ENCODE data around the gene SYT17.

Gene SYT17

DNA sequence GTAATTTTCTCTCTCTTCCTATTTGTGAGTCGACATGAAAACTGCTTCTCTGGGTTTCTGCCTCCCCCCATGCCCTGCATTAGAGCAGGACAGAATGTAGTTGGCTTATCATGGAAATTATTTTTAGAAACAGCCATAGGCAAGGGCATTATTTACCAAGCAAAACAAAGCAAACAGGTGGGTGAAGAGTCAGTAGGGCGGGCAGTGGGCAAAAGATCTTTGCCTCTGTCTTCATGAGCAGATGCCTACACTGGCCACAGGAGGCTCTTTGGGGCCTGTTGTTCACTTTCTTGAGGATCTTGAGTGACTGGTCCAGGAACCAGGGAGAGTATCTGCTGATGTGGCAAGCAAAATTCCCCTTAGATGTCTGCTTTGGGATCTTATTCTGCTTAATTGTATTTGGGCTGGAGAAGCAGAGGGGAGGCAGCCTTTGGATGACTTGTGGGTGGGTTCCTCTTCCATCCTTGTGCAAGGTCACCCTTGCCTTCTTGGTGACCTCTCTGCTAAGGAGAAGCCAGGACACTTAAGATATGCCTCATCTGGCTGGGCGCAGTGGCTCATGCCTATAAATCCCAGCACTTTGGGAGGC, 75.0 kb downstream of the SYT17 start:
- no peak for DNase-seq (ENCODE audit: extremely low read depth in 1 of 2, low read depth in 1 of 2)

DNA sequence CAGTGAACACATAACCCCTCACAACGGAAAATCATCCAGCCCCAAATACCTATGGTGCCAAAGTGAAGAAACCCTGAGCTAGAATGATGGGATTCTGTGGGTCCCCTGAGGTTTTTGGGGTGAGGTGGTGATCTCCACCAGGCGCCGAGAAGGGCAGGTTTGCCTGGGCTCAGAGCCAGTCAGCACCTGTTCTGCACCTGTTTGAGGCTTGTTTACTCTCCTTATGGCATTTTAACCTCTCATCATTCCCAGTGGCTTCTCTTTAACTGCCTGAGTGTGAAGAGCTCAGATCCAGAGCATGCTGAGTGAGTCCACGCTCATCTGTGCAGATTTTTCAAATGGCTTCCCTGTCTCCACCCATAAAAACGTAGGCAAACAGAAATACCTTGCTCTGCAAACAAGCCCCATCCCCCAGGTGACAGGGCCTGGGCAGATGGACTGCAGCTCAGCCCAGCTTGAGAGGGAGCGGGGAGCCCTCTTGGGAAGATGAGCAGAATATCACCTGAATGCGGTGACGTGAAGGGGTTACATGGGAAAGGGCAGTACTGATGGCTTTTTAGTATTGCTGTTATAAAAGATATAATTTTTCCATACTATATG, 77.4 kb downstream of the SYT17 start:
- no peak for DNase-seq (ENCODE audit: extremely low read depth in 1 of 2, low read depth in 1 of 2)

DNA sequence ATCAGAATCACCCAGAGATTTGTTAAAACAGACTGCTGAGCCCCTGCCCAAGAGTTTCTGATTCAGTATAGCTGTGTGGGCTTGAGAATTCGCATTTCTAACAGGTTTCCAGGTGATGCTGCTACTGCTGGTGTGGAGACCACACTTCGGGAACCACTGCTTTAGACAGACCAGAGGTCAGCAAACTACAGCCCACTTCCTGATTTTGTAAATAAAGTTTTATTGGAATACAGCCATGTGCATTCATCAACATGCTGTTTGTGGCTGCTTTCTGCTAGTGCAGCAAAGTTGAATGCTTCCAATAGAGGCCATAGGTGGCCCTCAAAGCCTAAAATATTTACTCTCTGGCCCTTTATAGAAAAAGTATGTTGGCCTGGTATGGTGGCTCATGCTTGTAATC, 84.9 kb downstream of the SYT17 start:
- no peak for DNase-seq (ENCODE audit: extremely low read depth in 1 of 2, low read depth in 1 of 2)

DNA sequence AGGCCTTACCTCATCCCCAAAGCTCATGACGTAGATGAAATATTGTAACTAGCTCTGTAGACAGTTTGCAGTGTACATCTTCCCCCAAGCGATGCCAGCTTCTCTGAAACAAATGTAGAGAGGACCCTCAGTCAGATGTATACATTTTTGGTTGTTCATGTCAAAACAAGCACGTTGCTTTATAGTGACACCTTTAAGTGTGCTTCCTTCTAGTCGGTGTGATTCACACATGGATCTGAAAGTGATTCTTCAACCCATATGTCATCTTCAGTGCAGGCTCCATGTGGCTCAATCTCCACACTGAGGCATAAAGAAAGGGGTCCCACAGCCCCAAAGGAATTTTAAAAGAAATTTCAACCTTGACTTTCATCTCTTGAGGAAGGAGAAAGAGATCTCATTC, 86.6 kb downstream of the SYT17 start:
- DNase-seq (ENCODE audit: extremely low read depth in 1 of 2, low read depth in 1 of 2) = no peak

DNA sequence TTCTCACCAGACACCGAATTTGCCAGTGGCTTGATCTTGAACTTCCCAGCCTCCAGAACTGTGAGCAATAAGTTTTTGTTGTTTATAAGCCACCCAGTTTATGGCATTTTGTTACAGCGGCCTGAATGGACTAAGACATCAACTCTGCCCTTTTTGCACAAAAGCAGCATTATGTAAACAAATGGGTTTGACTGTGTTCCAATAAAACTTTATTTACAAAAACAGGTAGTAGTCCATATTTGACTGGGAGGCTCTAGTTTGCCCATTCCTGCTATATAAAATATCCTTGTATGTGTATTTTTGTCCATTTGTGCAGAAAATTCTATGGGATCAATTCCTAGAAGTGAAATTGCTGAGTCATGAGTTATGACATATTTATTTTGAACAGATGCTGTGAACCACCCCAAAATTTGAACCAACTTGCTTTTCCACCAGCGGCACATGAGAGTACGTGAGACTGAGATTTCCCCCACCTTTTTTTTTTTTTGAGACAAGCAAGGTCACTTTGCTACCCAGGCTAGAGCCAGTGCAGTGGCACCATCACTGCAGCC, 96.2 kb downstream of the SYT17 start:
- no peak for DNase-seq (ENCODE audit: extremely low read depth in 1 of 2, low read depth in 1 of 2)

DNA sequence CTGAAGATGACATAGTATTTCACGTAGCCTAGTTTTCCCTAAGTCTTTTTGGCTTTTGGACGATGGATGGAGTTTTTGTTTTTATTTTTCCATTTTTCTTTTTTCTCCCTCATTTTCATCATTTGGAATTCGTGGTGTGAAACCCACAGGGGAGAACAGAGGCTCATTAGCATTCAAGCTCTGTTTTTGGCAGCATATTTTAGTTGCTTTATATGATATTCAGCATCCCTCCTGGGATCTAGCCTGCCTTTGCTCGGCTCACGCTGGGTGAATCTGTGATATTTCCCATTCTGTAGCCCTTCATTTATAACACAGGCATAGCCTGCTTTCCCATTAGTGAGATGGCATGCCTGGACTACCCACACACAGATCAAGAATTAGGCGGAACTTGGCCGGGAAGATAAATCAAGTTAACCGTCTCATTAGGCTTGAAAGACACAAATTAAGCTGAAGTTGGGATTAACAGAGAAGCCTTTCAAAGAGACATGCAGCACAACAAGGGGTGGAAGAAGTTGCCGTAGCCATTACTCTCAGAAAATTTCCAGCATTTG, 97.4 kb downstream of the SYT17 start:
- DNase-seq (ENCODE audit: extremely low read depth in 1 of 2, low read depth in 1 of 2) = no peak

DNA sequence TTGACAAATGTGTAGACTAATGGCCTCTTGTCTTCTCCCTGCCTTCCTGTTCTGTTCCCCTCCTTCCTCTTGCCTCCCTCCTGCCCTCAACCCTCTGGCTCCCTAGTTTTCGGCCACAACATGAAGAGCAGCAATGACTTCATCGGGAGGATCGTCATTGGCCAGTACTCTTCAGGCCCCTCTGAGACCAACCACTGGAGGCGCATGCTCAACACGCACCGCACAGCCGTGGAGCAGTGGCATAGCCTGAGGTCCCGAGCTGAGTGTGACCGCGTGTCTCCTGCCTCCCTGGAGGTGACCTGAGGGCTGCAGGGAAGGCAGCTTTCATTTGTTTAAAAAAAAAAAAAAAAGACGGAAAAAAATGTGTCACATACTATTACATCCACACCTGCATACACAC, 98.7 kb downstream of the SYT17 start:
- no peak for DNase-seq (ENCODE audit: extremely low read depth in 1 of 2, low read depth in 1 of 2)

DNA sequence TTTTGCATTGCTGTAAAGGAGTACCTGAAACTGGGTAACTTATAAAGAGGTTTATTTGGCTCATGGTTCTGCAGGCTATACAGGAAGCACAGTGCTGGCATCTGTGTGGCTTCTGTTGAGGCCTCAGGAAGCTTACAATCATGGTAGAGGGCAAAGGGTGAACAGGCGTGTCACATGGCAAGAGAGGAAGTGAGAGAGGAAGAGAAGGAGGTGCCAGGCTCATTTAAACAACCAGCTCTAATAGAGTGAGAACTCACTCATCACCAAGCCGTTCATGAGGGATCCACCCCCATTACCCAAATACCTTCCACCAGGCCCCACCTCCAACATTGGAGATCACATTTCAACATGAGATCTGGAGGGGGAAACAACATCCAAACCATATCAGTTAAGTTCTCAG, 101.1 kb downstream of the SYT17 start:
- no peak for DNase-seq (ENCODE audit: extremely low read depth in 1 of 2, low read depth in 1 of 2)

DNA sequence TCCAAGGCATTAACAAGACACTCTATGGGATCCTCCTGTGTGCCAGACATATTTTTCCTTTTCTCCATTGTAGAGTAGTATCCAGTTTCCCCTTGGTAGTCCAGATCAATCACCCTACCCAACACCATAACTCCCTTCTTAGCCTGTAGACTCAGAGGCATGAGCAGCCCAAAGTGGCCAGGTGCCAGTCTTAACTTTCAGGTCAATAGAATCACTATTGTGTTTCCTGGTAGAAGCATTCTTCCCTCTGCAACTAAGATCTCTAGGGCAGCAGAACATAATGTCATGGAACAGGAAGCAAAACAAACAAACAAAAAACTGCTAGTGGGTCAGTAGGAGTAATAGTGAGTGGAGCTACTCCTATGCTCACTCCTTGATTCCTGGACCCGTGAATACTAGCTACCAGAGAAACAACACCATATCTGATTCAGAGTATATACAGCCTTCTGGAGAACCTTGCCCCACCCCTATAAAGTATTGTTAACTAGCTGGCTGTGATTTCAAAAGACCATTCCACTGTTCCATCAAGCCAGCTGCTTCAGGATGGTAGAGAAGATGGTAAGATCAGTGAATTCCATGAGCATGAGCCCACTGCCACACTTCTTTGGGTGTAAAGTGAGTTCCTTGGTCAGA, 106.2 kb downstream of the SYT17 start:
- DNase-seq (ENCODE audit: extremely low read depth in 1 of 2, low read depth in 1 of 2) = no peak

DNA sequence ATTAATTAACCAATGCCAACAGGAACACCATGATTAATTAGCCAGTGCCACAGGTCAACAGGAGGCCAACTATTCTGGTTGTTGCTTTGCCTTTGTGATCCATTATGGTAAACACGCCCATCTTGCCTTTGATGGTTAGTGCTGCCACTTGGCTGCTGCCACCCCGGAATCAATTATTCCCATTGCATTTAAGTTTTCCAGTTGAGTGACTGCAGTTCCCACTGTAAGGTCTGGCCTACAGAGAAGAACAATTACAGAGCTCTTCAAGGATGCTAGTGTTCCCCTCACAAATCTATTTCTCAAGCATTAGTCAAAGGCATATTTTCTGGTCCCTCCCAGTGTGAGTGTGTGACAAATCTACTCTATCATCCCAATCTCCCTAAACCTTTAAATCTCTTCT, 110.4 kb downstream of the SYT17 start:
- DNase-seq (ENCODE audit: extremely low read depth in 1 of 2, low read depth in 1 of 2) = no peak

DNA sequence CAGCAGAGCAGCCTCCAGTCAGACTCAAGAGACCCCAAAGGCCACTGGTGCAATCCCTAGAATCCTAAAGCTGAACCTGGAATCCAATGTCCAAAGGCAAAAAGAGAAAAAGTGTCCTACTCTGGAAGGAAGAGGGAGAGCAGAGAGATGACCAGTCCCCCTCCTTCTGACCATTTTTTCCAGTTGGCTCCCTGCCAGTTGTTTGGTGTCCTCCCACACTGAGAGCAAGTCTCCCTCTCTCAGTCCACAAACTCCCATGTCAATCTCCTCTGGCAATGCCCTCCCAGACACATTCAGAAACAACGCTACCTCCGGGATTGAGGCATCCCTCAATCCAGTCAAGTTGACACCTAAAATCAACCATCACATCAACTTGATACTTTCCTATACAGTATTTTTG, 113.2 kb downstream of the SYT17 start:
- DNase-seq (ENCODE audit: extremely low read depth in 1 of 2, low read depth in 1 of 2) = no peak

DNA sequence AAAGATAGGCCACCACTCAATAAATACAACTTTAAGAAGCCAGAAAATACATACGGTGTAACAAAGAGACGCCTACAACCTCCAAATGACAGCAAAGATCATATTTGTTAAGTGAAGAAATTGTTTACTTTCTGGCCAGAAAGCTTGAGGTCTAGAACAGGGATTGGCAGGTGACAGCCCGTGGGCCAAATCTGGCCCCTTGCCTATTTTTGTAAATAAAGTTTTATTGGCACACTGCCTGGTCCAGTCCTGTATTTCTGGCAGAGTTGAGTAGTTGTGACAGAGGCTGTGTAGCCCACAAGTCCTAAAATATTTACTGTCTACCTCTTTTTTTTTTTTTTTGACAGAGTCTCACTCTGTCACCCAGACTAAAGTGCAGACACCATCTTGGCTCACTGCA, 114.1 kb downstream of the SYT17 start:
- DNase-seq (ENCODE audit: extremely low read depth in 1 of 2, low read depth in 1 of 2) = no peak

DNA sequence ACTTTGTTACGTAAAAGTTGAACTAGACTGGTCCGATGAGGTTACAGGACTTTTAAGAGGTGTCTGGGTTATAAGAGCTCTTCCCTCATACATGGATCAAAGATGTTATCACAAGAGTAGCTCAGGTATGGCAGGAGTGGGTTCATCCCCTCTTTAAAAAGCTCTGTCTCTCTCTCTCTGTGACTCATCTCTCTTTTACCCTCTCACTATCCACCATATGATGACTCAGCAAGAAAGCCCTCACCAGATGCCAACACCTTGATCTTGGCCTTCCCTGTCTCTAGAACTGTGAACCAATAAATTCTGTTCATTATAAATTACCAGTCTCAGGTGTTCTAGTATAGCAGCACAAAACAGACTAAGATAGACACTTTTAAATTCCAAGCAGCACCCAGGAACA, 115.6 kb downstream of the SYT17 start:
- DNase-seq (ENCODE audit: extremely low read depth in 1 of 2, low read depth in 1 of 2) = no peak

DNA sequence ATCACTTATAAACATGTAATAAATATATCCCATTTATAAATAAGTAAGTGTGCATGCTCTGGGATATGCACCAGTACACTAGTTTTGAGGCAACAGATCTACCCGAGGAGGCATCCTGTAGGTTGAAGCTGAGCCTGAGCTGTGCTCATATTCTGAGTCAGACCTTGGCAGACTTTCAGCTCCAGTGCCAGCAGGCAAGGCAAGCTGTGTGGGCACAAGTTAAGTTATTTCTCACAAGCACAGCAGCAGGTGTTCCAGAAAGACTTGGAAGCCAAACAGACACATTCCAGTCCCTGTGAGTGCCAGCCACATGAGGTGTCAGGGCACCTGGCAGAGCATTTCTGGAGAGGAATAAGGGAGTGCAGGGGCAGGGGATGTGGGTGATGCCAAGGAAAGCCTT, 116.2 kb downstream of the SYT17 start:
- DNase-seq (ENCODE audit: extremely low read depth in 1 of 2, low read depth in 1 of 2) = no peak

DNA sequence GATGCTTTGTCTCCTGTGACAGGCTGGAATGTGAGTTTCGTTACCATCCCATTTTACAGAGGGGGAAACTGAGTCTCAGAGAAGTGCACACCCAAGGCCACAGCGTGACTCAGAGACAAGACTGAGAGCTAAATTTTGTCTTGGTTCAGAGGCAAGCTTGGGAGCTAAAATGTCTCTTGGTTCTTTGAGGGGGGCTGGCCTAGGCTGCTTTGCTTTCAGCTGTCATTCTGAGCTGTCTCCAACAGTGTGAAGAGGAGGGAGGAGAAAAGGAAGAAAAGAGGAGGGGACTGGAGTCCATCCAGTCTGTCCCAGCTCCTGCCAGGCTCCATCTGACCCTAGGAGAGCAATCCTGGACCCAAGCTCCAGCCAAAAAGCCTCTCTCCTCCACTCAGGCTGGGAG, 117.4 kb downstream of the SYT17 start, which contains the start of gene CLEC19A:
TSS of gene CLEC19A (plus strand) at position 301 of the 400 bp plus-strand sequence. CDS start 121 bp downstream, outside the sequence.
- DNase-seq (ENCODE audit: extremely low read depth in 1 of 2, low read depth in 1 of 2) = no peak

DNA sequence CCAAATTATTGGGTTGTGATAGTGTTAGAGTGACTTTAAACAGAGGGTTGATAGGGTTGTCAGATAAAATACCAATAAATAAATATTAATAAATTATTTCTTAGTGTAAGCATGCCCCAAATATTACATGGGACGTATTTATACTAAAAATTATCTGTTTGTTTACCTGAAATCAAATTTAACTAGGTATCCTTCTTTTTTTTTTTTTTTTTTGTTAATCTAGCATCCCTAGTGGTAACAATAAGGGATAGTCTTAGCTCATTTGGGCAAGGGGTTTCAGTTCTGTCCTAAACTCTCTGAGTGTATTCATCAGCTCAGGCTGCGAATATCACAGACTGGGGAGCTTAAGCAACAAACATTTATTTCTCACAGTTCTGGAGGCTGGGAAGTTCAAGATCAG, 118.8 kb downstream of the SYT17 start:
- no peak for DNase-seq (ENCODE audit: extremely low read depth in 1 of 2, low read depth in 1 of 2)

DNA sequence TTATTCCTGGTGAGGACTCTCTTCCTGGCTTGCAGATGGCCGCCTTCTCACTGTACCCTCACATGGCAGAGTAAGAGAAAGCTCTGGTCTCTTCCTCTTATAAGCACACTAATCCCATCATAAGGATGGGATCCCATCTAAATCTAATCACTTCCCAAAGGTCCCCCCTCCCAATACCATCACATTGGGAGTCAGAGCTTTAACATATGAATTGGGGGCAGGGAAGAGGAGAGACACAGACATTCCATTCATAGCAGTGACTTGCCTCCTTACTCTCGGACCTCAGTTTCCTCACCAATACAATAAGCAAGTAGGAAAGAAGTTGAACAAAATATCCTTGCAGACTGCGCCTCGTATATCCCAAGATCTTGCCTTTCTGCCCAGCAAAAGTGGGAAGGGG, 119.2 kb downstream of the SYT17 start:
- DNase-seq (ENCODE audit: extremely low read depth in 1 of 2, low read depth in 1 of 2) = no peak

DNA sequence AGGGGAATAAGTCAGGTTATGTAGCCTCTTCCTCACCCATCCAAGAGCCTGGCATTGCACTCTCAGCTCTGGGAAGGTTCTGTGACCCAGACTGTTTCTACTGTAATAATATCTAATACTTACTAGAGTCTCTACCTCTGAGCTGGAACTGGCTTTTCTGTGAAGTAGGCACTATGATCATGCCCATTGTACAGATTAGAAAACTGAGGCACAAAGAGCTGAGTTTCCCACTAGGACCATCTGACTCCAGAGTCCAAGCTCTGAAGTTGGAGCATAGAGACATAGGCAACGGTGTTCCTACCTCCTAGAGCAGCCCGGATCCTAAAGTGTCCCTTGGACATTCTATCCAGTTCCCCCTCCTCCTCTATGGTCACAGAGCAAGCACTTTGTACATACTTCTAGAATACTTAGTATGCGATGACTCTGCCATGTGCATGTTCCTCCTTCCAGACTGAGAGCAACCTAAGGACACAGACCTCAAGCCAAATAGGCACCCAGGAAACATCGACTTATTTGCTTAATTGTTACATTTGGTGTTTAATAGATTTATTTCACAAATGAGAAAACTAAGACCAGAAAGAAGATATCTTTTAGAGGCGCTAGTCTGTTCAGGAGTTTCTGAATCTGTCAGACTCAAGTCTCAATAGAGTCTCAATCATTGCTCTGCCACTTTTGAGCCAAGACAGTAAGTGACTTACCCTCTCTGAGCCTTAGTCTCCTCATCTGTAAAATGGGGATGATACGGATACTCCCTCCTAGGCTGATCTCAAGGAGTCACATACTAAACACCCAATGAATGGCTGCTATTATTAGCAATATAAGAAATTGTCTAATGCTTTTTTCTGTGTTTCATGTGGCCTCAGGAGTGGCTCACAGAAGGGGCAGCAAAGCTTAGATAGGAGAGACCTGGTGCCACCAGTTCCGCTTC, 121.1 kb downstream of the SYT17 start:
- no peak for DNase-seq (ENCODE audit: extremely low read depth in 1 of 2, low read depth in 1 of 2)

DNA sequence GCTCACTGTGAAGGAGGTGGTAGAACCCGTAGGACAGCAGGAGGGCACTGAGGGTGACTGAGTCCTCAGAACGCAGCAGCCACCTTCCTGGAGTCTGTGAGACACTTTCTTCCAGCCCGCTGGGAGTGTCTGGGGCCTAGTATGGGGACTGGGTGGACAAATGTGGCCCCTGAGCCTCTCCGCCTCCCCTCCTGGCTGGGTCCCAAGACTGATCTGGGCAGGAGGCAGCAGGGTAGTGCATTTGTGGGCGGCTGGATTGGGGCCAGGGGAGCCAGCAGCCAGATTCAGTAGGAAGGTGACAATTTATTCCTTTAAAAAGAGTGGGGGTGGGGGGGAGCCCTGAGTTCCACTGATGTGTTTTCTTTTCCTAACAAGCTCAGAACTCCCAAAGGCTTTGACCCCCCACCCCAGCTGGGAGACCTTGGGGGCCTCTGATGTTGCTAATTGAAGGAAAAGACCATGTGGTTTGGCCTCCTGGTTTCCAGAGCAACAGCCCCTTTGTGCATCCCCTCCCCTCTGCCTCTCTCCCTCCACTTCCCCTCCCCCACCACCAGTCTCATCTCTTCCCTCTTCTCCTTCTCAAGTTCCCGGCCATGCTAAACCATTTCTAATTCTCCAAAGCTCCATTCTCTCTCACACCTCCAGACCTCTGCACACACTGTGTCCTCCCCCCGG, 121.9 kb downstream of the SYT17 start:
- no peak for DNase-seq (ENCODE audit: extremely low read depth in 1 of 2, low read depth in 1 of 2)

DNA sequence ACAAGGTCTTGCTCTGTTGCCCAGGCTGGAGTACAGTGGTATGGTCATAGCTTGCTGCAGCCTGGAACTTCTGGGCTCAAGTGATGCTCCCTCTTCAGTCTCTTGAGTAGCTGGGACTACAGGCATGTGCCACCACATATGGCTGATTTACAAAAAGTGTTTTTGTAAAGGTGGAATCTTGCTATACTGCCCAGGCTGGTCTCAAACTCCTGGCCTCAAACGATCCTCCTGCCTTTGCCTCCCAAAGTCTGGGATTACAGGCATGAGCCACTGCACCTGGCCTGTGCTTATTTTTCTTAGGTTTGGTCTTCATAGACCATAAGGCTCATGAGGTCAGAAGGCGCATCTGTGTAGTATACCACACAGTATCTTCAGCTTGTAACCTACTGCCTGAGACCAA, 122.8 kb downstream of the SYT17 start:
- no peak for DNase-seq (ENCODE audit: extremely low read depth in 1 of 2, low read depth in 1 of 2)

All from stimulated activated CD8-positive, alpha-beta memory T cell treated with anti-CD3 and anti-CD28 coated beads, Interleukin-7, amount 100 ng/mL, for 48 hours (primary cell).